ENCODE results near the gene RABL2B.
A peak's percentile ranks its signal among the peaks of the same experiment; 100 is the strongest.

The RABL2B gene

DNA sequence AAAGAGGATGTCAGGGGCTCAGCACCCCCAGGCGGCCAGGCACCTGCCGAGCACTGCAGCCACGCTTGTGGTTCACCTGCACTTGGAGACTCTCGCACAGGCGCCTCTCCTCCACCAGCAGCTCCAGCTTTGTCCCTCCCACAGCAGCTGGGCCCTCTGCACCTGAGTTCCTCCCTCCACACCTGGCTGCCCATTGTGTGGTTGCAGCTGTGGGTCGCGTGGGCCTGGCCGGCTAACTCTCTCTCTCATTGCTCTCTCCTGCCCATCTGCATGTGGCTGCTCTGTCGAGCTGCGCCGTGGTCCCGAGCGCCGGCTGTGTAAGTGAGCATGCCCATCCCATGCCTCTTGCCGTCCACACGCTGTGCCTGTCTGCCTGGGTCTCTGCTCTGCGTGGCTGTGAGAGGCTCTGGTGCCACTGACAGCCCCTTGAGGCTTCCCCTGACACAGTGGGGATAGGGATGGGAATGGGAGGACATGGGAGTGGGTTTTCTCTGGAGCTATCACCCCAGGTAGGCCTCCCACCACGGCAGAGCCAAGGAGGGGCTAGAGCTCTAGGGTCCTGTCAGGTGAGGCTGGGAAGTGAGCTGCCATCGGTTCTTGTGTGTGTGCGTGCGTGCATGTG is 53.9 kb downstream of the RABL2B start:
- H3K9ac ChIP-seq (ENCODE audit: low read depth, low read length, poor library complexity), result peak overlapping the region; percentile 50
- H2BK120ac ChIP-seq (ENCODE audit: low read depth, low read length), result no peak overlapping the region
- H2BK5ac ChIP-seq (ENCODE audit: low read length), result peak overlapping the region; percentile 49
- no peak overlapping the region for H2BK15ac ChIP-seq (ENCODE audit: low read length)
- no peaks in the 10 kb centered on the region for H3K9me3 ChIP-seq (replicated peaks in 1 of 2; ENCODE audit: control insufficient read depth in 2 of 2, insufficient read depth in 1 of 2, low read depth in 1 of 2, low read length in 2 of 2)
- peaks cover 7% of the 10 kb centered on the region for H3K79me1 ChIP-seq (ENCODE audit: low read depth, low read length)
- H3K27me3 ChIP-seq (ENCODE audit: control insufficient read depth in 3 of 3, insufficient read depth in 3 of 3, low read depth in 1 of 3, low read length in 3 of 3), result peaks cover 0 to 19% (median 0%) of the 10 kb centered on the region in 3 experiments
- H4K8ac ChIP-seq (ENCODE audit: low read depth, low read length), result no peak overlapping the region
- peaks cover 0 to 9% of the 10 kb centered on the region in 2 donors for H3K4me1 ChIP-seq (ENCODE audit: control insufficient read depth in 2 of 2, insufficient read depth in 1 of 2, low read depth in 1 of 2, low read length in 2 of 2)
- peak overlapping the region; percentile 21 for H3K23ac ChIP-seq (ENCODE audit: low read depth, low read length, poor library complexity)
- no peak overlapping the region for H3K4me2 ChIP-seq (ENCODE audit: insufficient read depth, low read length, poor library complexity, severe bottlenecking)
- no peak overlapping the region for H3K4me3 ChIP-seq (ENCODE audit: low read length in 2 of 2)
- H3K4ac ChIP-seq (ENCODE audit: low read length), result no peak overlapping the region
- DNase-seq (ENCODE audit: low spot score), result no peak
- peak overlapping the region; percentile 44 for H3K18ac ChIP-seq (ENCODE audit: low read length)
- H3K36me3 ChIP-seq (replicated peaks in 1 of 2; ENCODE audit: control insufficient read depth in 2 of 2, insufficient read depth in 2 of 2, low read length in 2 of 2), result peaks cover 18 to 43% of the 10 kb centered on the region in 2 donors
- no peak overlapping the region for H2AFZ ChIP-seq (ENCODE audit: low read length)
- no peak overlapping the region for H4K91ac ChIP-seq (ENCODE audit: low read depth, low read length, poor library complexity)
- peak overlapping the region; percentile 47 for H2BK12ac ChIP-seq (ENCODE audit: low read length)
- no peak overlapping the region for H2AK5ac ChIP-seq (ENCODE audit: low read depth, low read length)
- no peak overlapping the region for H3K27ac ChIP-seq (replicated peaks; ENCODE audit: low read length)
- WGBS, 2 donors (ENCODE audit: extremely low coverage in 2 of 2, insufficient read length in 2 of 2, insufficient replicate concordance in 1 of 2), result no CpG with 5 or more reads among the region's 21 CpGs
- peak overlapping the region; percentile 77 for H3K14ac ChIP-seq (ENCODE audit: low read length)

DNA sequence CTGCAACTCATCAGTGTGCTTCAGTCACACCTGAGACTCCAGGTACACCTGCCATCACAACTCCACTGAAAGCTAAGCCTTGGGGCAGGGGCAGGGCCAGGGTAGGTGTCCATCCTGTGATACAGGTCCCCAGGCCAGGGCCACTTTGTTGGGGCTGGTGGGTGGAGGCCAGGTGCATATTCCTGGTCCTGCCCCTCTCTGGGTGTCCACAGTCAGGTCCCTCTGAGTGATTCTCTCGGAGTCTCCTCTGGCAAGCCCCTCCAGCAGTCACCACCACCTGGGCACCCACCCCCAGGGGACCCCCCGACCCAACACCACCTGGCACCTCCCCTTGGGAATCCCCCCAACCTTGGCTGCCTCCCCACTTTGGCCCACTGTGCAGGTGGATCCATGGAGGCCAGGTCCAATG is 54.9 kb downstream of the RABL2B start:
- no peaks in the 10 kb centered on the region for H3K9me3 ChIP-seq (replicated peaks in 1 of 2; ENCODE audit: control insufficient read depth in 2 of 2, insufficient read depth in 1 of 2, low read depth in 1 of 2, low read length in 2 of 2)
- no peak overlapping the region for H3K4ac ChIP-seq (ENCODE audit: low read length)
- H2BK5ac ChIP-seq (ENCODE audit: low read length), result no peak overlapping the region
- no peak overlapping the region for H3K4me3 ChIP-seq (ENCODE audit: low read length in 2 of 2)
- no peak overlapping the region for H2AK5ac ChIP-seq (ENCODE audit: low read depth, low read length)
- no CpG with 5 or more reads among the region's 2 CpGs for WGBS, 2 donors (ENCODE audit: extremely low coverage in 2 of 2, insufficient read length in 2 of 2, insufficient replicate concordance in 1 of 2)
- no peak overlapping the region for H3K4me2 ChIP-seq (ENCODE audit: insufficient read depth, low read length, poor library complexity, severe bottlenecking)
- no peak overlapping the region for H4K8ac ChIP-seq (ENCODE audit: low read depth, low read length)
- peak overlapping the region; percentile 30 for H3K9ac ChIP-seq (ENCODE audit: low read depth, low read length, poor library complexity)
- H4K91ac ChIP-seq (ENCODE audit: low read depth, low read length, poor library complexity), result no peak overlapping the region
- H3K79me1 ChIP-seq (ENCODE audit: low read depth, low read length), result peaks cover 7% of the 10 kb centered on the region
- H3K36me3 ChIP-seq (replicated peaks in 1 of 2; ENCODE audit: control insufficient read depth in 2 of 2, insufficient read depth in 2 of 2, low read length in 2 of 2), result peaks cover 18 to 53% of the 10 kb centered on the region in 2 donors
- no peak overlapping the region for H3K23ac ChIP-seq (ENCODE audit: low read depth, low read length, poor library complexity)
- no peak overlapping the region for H2BK15ac ChIP-seq (ENCODE audit: low read length)
- H3K27me3 ChIP-seq (ENCODE audit: control insufficient read depth in 3 of 3, insufficient read depth in 3 of 3, low read depth in 1 of 3, low read length in 3 of 3), result peaks cover 0 to 19% (median 0%) of the 10 kb centered on the region in 3 experiments
- H3K14ac ChIP-seq (ENCODE audit: low read length), result no peak overlapping the region
- no peak overlapping the region for H2BK120ac ChIP-seq (ENCODE audit: low read depth, low read length)
- no peak overlapping the region for H2AFZ ChIP-seq (ENCODE audit: low read length)
- DNase-seq (ENCODE audit: low spot score), result no peak
- H2BK12ac ChIP-seq (ENCODE audit: low read length), result no peak overlapping the region
- H3K27ac ChIP-seq (replicated peaks; ENCODE audit: low read length), result no peak overlapping the region
- H3K4me1 ChIP-seq (ENCODE audit: control insufficient read depth in 2 of 2, insufficient read depth in 1 of 2, low read depth in 1 of 2, low read length in 2 of 2), result peaks cover 0 to 6% of the 10 kb centered on the region in 2 donors
- H3K18ac ChIP-seq (ENCODE audit: low read length), result peak overlapping the region; percentile 16

DNA sequence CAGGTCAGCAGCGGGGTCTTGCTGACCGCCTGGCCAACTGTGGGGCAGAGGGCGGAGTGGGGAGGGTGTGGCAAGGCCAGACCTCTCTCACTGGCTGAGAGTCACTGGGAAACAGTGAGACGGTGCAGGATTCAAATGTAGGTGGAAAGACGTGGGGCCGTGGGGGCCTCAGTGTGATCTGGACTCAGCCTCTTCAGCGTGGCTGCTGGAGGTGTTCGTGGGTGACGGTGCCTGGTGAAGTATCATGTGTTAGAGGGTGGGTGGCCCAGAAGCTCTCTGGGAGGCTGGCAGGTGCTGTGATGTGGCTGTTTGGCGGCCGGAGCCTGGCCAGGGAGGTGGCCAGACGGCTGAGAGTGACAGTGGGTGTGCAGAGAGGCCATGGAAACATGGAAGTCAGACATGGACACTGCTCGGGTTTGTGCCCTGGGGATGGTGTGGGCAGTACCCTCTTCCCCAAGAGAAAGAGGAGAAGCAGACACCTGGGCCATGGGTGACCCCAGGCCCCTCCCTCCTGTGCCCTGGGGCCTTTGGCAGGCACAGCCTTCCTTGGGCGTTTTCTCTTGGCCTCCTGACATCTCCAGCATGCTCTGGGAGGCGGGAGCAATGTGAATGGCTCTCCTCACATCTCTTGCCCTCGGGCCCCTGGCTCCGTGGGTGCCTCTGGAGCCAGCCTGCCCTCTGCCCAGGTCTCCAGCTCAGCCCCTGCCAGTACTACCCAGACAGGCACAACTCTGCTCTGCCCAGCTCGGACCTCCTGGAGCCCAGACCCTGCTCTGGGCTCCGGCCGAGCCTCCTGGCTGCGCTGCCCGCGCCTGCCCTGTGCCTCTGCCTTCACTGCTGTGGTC is 55.5 kb downstream of the RABL2B start:
- Histone ChIP-seq H3K4me3 (ENCODE audit: low read length in 2 of 2) (no peak overlapping the region), H2AK5ac (ENCODE audit: low read depth, low read length) (no peak overlapping the region), H3K18ac (ENCODE audit: low read length) (no peak overlapping the region)

More for the DNA sequence above, 55.5 kb downstream of the RABL2B start:
- Histone ChIP-seq H4K91ac (ENCODE audit: low read depth, low read length, poor library complexity) (no peak overlapping the region), H2BK12ac (ENCODE audit: low read length) (no peak overlapping the region), H2BK15ac (ENCODE audit: low read length) (no peak overlapping the region), H3K9me3 (replicated peaks in 1 of 2; ENCODE audit: control insufficient read depth in 2 of 2, insufficient read depth in 1 of 2, low read depth in 1 of 2, low read length in 2 of 2) (no peaks in the 10 kb centered on the region), H3K4me1 (ENCODE audit: control insufficient read depth in 2 of 2, insufficient read depth in 1 of 2, low read depth in 1 of 2, low read length in 2 of 2) (peaks cover 0 to 2% of the 10 kb centered on the region in 2 donors), H3K79me1 (ENCODE audit: low read depth, low read length) (peaks cover 7% of the 10 kb centered on the region), H3K27me3 (ENCODE audit: control insufficient read depth in 3 of 3, insufficient read depth in 3 of 3, low read depth in 1 of 3, low read length in 3 of 3) (peaks cover 0 to 19% (median 0%) of the 10 kb centered on the region in 3 experiments), H2BK5ac (ENCODE audit: low read length) (no peak overlapping the region), H2AFZ (ENCODE audit: low read length) (no peak overlapping the region), H4K8ac (ENCODE audit: low read depth, low read length) (no peak overlapping the region), H3K27ac (replicated peaks; ENCODE audit: low read length) (no peak overlapping the region), H3K36me3 (replicated peaks in 1 of 2; ENCODE audit: control insufficient read depth in 2 of 2, insufficient read depth in 2 of 2, low read length in 2 of 2) (peaks cover 18 to 59% of the 10 kb centered on the region in 2 donors), H2BK120ac (ENCODE audit: low read depth, low read length) (no peak overlapping the region), H3K9ac (ENCODE audit: low read depth, low read length, poor library complexity) (peak overlapping the region; percentile 30), H3K23ac (ENCODE audit: low read depth, low read length, poor library complexity) (no peak overlapping the region), H3K4ac (ENCODE audit: low read length) (no peak overlapping the region), H3K14ac (ENCODE audit: low read length) (no peak overlapping the region), H3K4me2 (ENCODE audit: insufficient read depth, low read length, poor library complexity, severe bottlenecking) (no peak overlapping the region)
- DNase-seq (ENCODE audit: low spot score), result no peak
- no CpG with 5 or more reads among the region's 23 CpGs for WGBS, 2 donors (ENCODE audit: extremely low coverage in 2 of 2, insufficient read length in 2 of 2, insufficient replicate concordance in 1 of 2)

All from neuronal stem cell (in vitro differentiated cells).